ENCODE measurements around the gene TMPRSS6.

DNA sequence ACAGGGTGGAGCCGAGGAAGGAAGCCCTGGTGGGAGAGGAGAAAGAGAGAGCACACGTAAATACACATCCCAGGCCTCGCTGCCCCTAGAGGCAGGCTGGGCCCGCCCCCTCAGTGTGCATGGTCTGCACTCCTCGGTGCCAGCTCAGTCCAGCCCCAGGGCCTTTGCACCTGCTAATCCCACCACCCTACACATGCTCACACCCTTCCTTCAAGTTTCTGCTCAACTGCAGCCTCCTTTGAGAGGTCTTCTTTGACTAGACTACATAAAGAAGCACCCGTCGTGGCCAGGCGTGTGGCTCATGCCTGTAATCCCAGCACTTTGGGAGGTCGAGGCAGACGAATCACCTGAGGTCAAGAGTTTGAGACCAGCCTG, 34.7 kb upstream of the TMPRSS6 start:
- TF ChIP-seq, protein P1, sequence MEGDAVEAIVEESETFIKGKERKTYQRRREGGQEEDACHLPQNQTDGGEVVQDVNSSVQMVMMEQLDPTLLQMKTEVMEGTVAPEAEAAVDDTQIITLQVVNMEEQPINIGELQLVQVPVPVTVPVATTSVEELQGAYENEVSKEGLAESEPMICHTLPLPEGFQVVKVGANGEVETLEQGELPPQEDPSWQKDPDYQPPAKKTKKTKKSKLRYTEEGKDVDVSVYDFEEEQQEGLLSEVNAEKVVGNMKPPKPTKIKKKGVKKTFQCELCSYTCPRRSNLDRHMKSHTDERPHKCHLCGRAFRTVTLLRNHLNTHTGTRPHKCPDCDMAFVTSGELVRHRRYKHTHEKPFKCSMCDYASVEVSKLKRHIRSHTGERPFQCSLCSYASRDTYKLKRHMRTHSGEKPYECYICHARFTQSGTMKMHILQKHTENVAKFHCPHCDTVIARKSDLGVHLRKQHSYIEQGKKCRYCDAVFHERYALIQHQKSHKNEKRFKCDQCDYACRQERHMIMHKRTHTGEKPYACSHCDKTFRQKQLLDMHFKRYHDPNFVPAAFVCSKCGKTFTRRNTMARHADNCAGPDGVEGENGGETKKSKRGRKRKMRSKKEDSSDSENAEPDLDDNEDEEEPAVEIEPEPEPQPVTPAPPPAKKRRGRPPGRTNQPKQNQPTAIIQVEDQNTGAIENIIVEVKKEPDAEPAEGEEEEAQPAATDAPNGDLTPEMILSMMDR (IDR thresholded peaks at IDR 0.05; ENCODE audit: low read depth, low read length): no peak
- no peak for TF ChIP-seq EZH2phosphoT487 (IDR thresholded peaks at IDR 0.05; ENCODE audit: low read depth)
